IMR-90 (cell line): ENCODE results near the gene NRCAM. TPM values are rescaled to one million over a fixed set of nuclear protein-coding genes. Genes with fewer than 3 reads are reported as not detected.

ENCODE experiments used
- ATAC-seq: fragments of 200-7000 bp; cut with Tn5 transposase; 2 replicates; pipeline ENCODE4 v1.9.1; 2020; ENCODE audit warnings: low read depth, mild to moderate bottlenecking, moderate library complexity
- BruUV-seq: library from RNA; stranded (reverse); fragments of 400-500 nt; replicated peaks from 2 replicates; lab custom pipeline; 2021; lab: Mats Ljungman, UMichigan
- CTCF ChIA-PET: fragments of 300-600 bp; formaldehyde crosslinking; extraction: SDS; loops from one replicate; lab custom pipeline; 2021; ENCODE audit warnings: antibody characterized with exemption; lab: Yijun Ruan, JAX
- POLR2A ChIA-PET: fragments of 300-600 bp; sonication (Branson Sonifier 250); formaldehyde crosslinking; loops from one replicate; lab custom pipeline; 2022; ENCODE audit warnings: antibody characterized with exemption; ENCODE audit not compliant: unreplicated experiment; lab: Charles Lee
- DNase-seq: peaks from one replicate; pipeline ENCODE4 v3.0.0; 2013
- H2AFZ ChIP-seq: replicated peaks from 2 replicates; pipeline ENCODE3; 2013; ENCODE audit warnings: low read length, mild to moderate bottlenecking; ENCODE audit not compliant: poor library complexity
- H2AK5ac ChIP-seq: 2 replicates; pipeline ENCODE4 v1.6.1; 2013; ENCODE audit warnings: low read depth, low read length, inconsistent platforms
- H2AK9ac ChIP-seq: replicated peaks from 2 replicates; pipeline ENCODE3; 2013; ENCODE audit warnings: mild to moderate bottlenecking, low read depth, low read length, moderate library complexity; ENCODE audit not compliant: poor library complexity
- H2BK120ac ChIP-seq: 2 replicates; pipeline ENCODE4 v1.6.1; 2013; ENCODE audit warnings: low read depth, low read length, inconsistent platforms
- H2BK15ac ChIP-seq: 3 replicates; pipeline ENCODE4 v1.6.1; 2013; ENCODE audit warnings: low read depth, low read length, inconsistent platforms
- H2BK20ac ChIP-seq: 2 replicates; pipeline ENCODE4 v1.6.1; 2013; ENCODE audit warnings: low read depth, mild to moderate bottlenecking, inconsistent platforms, low read length, moderate library complexity
- H2BK5ac ChIP-seq: 2 replicates; pipeline ENCODE4 v1.6.1; 2013; ENCODE audit warnings: mild to moderate bottlenecking, low read depth, low read length, inconsistent platforms; ENCODE audit not compliant: poor library complexity, severe bottlenecking
- H3K14ac ChIP-seq: replicated peaks from 2 replicates; pipeline ENCODE4 v1.6.1; 2013; ENCODE audit warnings: low read depth, low read length, inconsistent platforms
- H3K18ac ChIP-seq: 2 replicates; pipeline ENCODE4 v1.6.1; 2013; ENCODE audit warnings: low read depth, low read length, control low read depth
- H3K23ac ChIP-seq: 2 replicates; pipeline ENCODE4 v1.6.1; 2013; ENCODE audit warnings: low read depth, low read length, inconsistent platforms
- H3K27ac ChIP-seq: 2 replicates; pipeline ENCODE4 v1.5.1; 2013; ENCODE audit warnings: mild to moderate bottlenecking, control low read depth, low read length; ENCODE audit not compliant: insufficient read depth
- H3K27me3 ChIP-seq: 2 replicates; pipeline ENCODE4 v1.6.1; 2013; ENCODE audit warnings: low read length; ENCODE audit not compliant: control insufficient read depth, insufficient read depth
- H3K36me3 ChIP-seq: 2 replicates; pipeline ENCODE4 v1.6.1; 2013; ENCODE audit warnings: low read length, mixed read lengths; ENCODE audit not compliant: control insufficient read depth, insufficient read depth
- H3K4ac ChIP-seq: 2 replicates; pipeline ENCODE4 v1.6.1; 2013; ENCODE audit warnings: low read depth, low read length, inconsistent platforms
- H3K4me1 ChIP-seq: 2 replicates; pipeline ENCODE4 v1.6.1; 2013; ENCODE audit warnings: low read length, mixed read lengths; ENCODE audit not compliant: control insufficient read depth, insufficient read depth
- H3K4me2 ChIP-seq: 2 replicates; pipeline ENCODE4 v1.6.1; 2013; ENCODE audit warnings: low read depth, mild to moderate bottlenecking, control low read depth, low read length, moderate library complexity
- H3K4me3 ChIP-seq: 2 replicates; pipeline ENCODE4 v1.5.1; 2013; ENCODE audit warnings: low read depth, mild to moderate bottlenecking, control low read depth, low read length, moderate library complexity; ENCODE audit not compliant: insufficient read depth
- H3K56ac ChIP-seq: 2 replicates; pipeline ENCODE4 v1.6.1; 2013; ENCODE audit warnings: low read length, inconsistent platforms; ENCODE audit not compliant: insufficient read depth; ENCODE audit errors: extremely low read depth
- H3K79me1 ChIP-seq, 2 experiments: 2 replicates each; pipeline ENCODE4 v1.6.1; 2013; ENCODE audit warnings: low read length in 2 of 2, inconsistent platforms in 1 of 2, low read depth in 1 of 2
- H3K9ac ChIP-seq: 2 replicates; pipeline ENCODE4 v1.6.1; 2013; ENCODE audit warnings: low read depth, low read length, control low read depth
- H3K9me1 ChIP-seq: 2 replicates; pipeline ENCODE4 v1.6.1; 2013; ENCODE audit warnings: low read length, inconsistent platforms; ENCODE audit not compliant: insufficient read depth
- H3K9me3 ChIP-seq: 2 replicates; pipeline ENCODE4 v1.6.1; 2013; ENCODE audit warnings: low read length; ENCODE audit not compliant: control insufficient read depth, insufficient read depth
- H4K20me1 ChIP-seq: 2 replicates; pipeline ENCODE4 v1.6.1; 2013; ENCODE audit warnings: low read length, inconsistent platforms; ENCODE audit not compliant: insufficient read depth
- H4K5ac ChIP-seq: 2 replicates; pipeline ENCODE4 v1.6.1; 2013; ENCODE audit warnings: mild to moderate bottlenecking, low read depth, low read length, control low read depth
- H4K8ac ChIP-seq, 2 experiments: 2 replicates each; pipeline ENCODE4 v1.6.1; 2013; ENCODE audit warnings: low read depth in 2 of 2, low read length in 2 of 2, control low read depth in 1 of 2, inconsistent platforms in 1 of 2
- H4K91ac ChIP-seq: 2 replicates; pipeline ENCODE4 v1.6.1; 2013; ENCODE audit warnings: low read depth, low read length, inconsistent platforms; ENCODE audit not compliant: insufficient read depth
- ELK1 ChIP-seq: fragments of 150-350 bp; IDR thresholded peaks from 2 replicates; pipeline ENCODE4 v1.6.1; 2016; ENCODE audit warnings: low read depth, mild to moderate bottlenecking, low read length, moderate library complexity, borderline replicate concordance
- WGBS, 2 experiments: methylation state at CpG; one replicate each; pipeline versions ENCODE4 v1.1.5 to v1.1.7; 2013; ENCODE audit warnings: missing lambda C conversion rate in 2 of 2; ENCODE audit not compliant: insufficient read length in 1 of 2; ENCODE audit errors: extremely low coverage in 2 of 2; 5-methylcytosine and 5-hydroxymethylcytosine counted together
- dilution Hi-C: fragments of 300-500 bp; cut with HindIII; formaldehyde crosslinking; loops from one replicate; pipeline ENCODE4 v1.14.3; 2018; ENCODE audit warnings: low sequenced_read_pairs; ENCODE audit not compliant: unreplicated experiment
- in situ Hi-C: fragments of 300-500 bp; cut with MboI; formaldehyde crosslinking; loops from 3 replicates; pipeline ENCODE4 v1.14.3; 2019; ENCODE audit warnings: low sequenced_read_pairs, inconsistent platforms, mixed read lengths
- intact Hi-C: fragments of 100-400 bp; cut with micrococcal nuclease; formaldehyde crosslinking; loops from 2 replicates; pipeline ENCODE4 v1.10.0; 2022
- polyA plus RNA-seq, 3 experiments: library from polyadenylated mRNA; depleted of rRNA; stranded (reverse); fragments of >200 nt; gene quantifications; 2 replicates each; pipeline ENCODE4 v1.2.3, GENCODE V29; 2012; ENCODE audit warnings: low replicate concordance in 1 of 3
- total RNA-seq: library from RNA; depleted of rRNA; stranded (reverse); fragments of >200 nt; gene quantifications from 2 replicates; pipeline ENCODE4 v1.2.3, GENCODE V29; 2012

NRCAM gene
- total and polyA plus RNA-seq, 2 of the 4 experiments (the other 2 are of a cell fraction): 0.46 to 1.1 TPM

GRCh38 chr7:108418946-108419345, 37.3 kb downstream of the NRCAM start:
- Histone ChIP-seq H3K18ac (no peak overlapping the region), H4K5ac (no peak overlapping the region), H2BK20ac (no peak overlapping the region), H3K56ac (no peak overlapping the region), H2AK9ac (no peak overlapping the region), H3K4me2 (no peak overlapping the region), H2AFZ (no peak overlapping the region), H3K9me1 (no peaks in the 10 kb centered on the region), H2BK15ac (no peak overlapping the region), H3K79me1 (no peaks in the 10 kb centered on the region), H2BK5ac (no peak overlapping the region), H3K14ac (no peak overlapping the region), H3K23ac (no peak overlapping the region), H3K36me3 (no peaks in the 10 kb centered on the region), H2AK5ac (no peak overlapping the region), H4K8ac (no peak overlapping the region), H3K4me3 (no peak overlapping the region), H3K9me3 (no peaks in the 10 kb centered on the region), H3K27me3 (peaks cover 2% of the 10 kb centered on the region; the same call in 1 of the 2 replicates), H3K27ac (no peak overlapping the region), H3K4me1 (no peaks in the 10 kb centered on the region), H4K20me1 (no peaks in the 10 kb centered on the region), H3K9ac (no peak overlapping the region), H3K4ac (no peak overlapping the region), H2BK120ac (no peak overlapping the region), H4K91ac (no peak overlapping the region)
- no peak for DNase-seq
- in situ Hi-C loops (no loop called here), dilution Hi-C loops (no loop called here), intact Hi-C loops (no loop called here)
- POLR2A ChIA-PET: no interaction called here
- CTCF ChIA-PET: no interaction called here
- BruUV-seq: no TSS peak
- ATAC-seq: no peak
- 40 to 100% methylated on average over 1 of the region's 7 CpGs for WGBS, 2 experiments
- no peak for TF ChIP-seq ELK1
